Measurements from ENCODE around the gene WNK3. TPM values are rescaled to one million over a fixed set of nuclear protein-coding genes. Genes with fewer than 3 reads are reported as not detected.
"Not testable (repeated sequence)": the region's sequence is repeated elsewhere in the genome, so short reads cannot be mapped to it uniquely, and the experiment has no call there.

WNK3 gene
- total RNA-seq (4.3 TPM), polyA plus RNA-seq (ENCODE audit: insufficient read depth in 1 of 8, insufficient read length in 8 of 8, low replicate concordance in 1 of 8) (1 to 10 TPM; 1.5 to 3.1 (median 2.5) TPM)
- long read RNA-seq, donor 1, result 0 reads
- long read RNA-seq, donor 2, result 0 reads
- long read RNA-seq, donor 3, result 0 reads
- long read RNA-seq, donor 4, result 0 reads
- long read RNA-seq, donor 5, partial matches to known transcripts, result 0 of 1 reads
- long read RNA-seq, donor 5, other reads (novel, unspliced or antisense), result 0 of 1 reads
- long read RNA-seq, donor 6, result 0 reads
- long read RNA-seq, donor 7, result 0 reads
- long read RNA-seq, donor 8, result 0 reads
- long read RNA-seq, donor 9, result 0 reads
- long read RNA-seq, donor 10, result 0 reads
- long read RNA-seq, donor 11, result 0 reads

- peak; percentile 94 for DNase-seq
- H3K27ac ChIP-seq (ENCODE audit: low read length), result peak within 1 kb of the TSS; percentile 96
- peak within 1 kb of the TSS; percentile 67 for H3K4me3 ChIP-seq (ENCODE audit: low read length)
- H3K4me1 ChIP-seq (ENCODE audit: control insufficient read depth, insufficient read depth, low read length), result peaks cover 7% of the 10 kb centered on the region
- H3K36me3 ChIP-seq (ENCODE audit: control insufficient read depth, insufficient read depth, low read length), result no peaks in the 10 kb centered on the region
- peaks cover 3% of the 10 kb centered on the region for H3K9me3 ChIP-seq (replicated peaks; ENCODE audit: control insufficient read depth, low read depth, low read length)
- H3K27me3 ChIP-seq (ENCODE audit: control insufficient read depth, insufficient read depth, low read length), result no peaks in the 10 kb centered on the region
- WGBS (ENCODE audit: insufficient coverage), result 41% methylated on average over 66 of the region's 88 CpGs
Observed at GRCh38 chrX:54357414-54358377, at the start of gene WNK3. TSS of gene WNK3 (minus strand) at chrX:54358046.

DNA sequence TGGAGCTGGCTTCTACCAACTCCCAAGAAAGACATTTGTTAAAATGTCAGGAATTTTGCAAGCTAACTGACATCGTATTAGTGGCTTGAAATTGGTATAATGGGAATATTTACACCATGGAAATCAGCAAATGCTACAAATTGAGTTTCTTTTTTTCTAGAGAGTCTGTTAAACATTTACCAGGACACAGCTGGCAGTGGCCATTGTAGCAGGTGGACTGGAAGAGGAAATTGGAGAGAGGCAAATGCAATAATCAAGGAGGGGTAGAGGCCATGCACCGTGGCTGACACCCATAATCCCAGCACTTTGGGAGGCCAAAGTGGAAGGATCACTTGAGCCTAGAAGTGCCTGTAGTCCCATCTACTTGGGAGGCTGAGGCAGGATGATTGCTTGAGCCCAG, 49.4 kb upstream of the WNK3 start:
- Histone ChIP-seq H3K9me3 (replicated peaks; ENCODE audit: control insufficient read depth, low read depth, low read length) (no peaks in the 10 kb centered on the region), H3K27me3 (ENCODE audit: control insufficient read depth, insufficient read depth, low read length) (no peaks in the 10 kb centered on the region), H3K27ac (ENCODE audit: low read length) (no peak overlapping the region), H3K4me3 (ENCODE audit: low read length) (no peak overlapping the region), H3K4me1 (ENCODE audit: control insufficient read depth, insufficient read depth, low read length) (peaks cover 2% of the 10 kb centered on the region), H3K36me3 (ENCODE audit: control insufficient read depth, insufficient read depth, low read length) (no peaks in the 10 kb centered on the region)
- no peak for DNase-seq
- 33% methylated on average over 1 of the region's 2 CpGs for WGBS (ENCODE audit: insufficient coverage)

- DNase-seq, result no peak
- WGBS (ENCODE audit: insufficient coverage), result 100% methylated on average over 1 of the region's 1 CpG
- no peaks in the 10 kb centered on the region for H3K27me3 ChIP-seq (ENCODE audit: control insufficient read depth, insufficient read depth, low read length)
- H3K4me3 ChIP-seq (ENCODE audit: low read length), result no peak overlapping the region
- no peaks in the 10 kb centered on the region for H3K9me3 ChIP-seq (replicated peaks; ENCODE audit: control insufficient read depth, low read depth, low read length)
- no peaks in the 10 kb centered on the region for H3K4me1 ChIP-seq (ENCODE audit: control insufficient read depth, insufficient read depth, low read length)
- no peaks in the 10 kb centered on the region for H3K36me3 ChIP-seq (ENCODE audit: control insufficient read depth, insufficient read depth, low read length)
- H3K27ac ChIP-seq (ENCODE audit: low read length), result no peak overlapping the region
Observed at GRCh38 chrX:54397113-54397512, 39.3 kb upstream of the WNK3 start.

- Histone ChIP-seq H3K27ac (ENCODE audit: low read length) (no peak overlapping the region), H3K4me3 (ENCODE audit: low read length) (no peak overlapping the region), H3K27me3 (ENCODE audit: control insufficient read depth, insufficient read depth, low read length) (no peaks in the 10 kb centered on the region), H3K36me3 (ENCODE audit: control insufficient read depth, insufficient read depth, low read length) (no peaks in the 10 kb centered on the region), H3K4me1 (ENCODE audit: control insufficient read depth, insufficient read depth, low read length) (no peaks in the 10 kb centered on the region), H3K9me3 (replicated peaks; ENCODE audit: control insufficient read depth, low read depth, low read length) (no peaks in the 10 kb centered on the region)
- DNase-seq, result no peak
- no CpG with 5 or more reads among the region's 1 CpG for WGBS (ENCODE audit: insufficient coverage)
Observed at GRCh38 chrX:54386314-54386713, 28.5 kb upstream of the WNK3 start.

- not testable (repeated sequence) for H3K36me3 ChIP-seq (ENCODE audit: control insufficient read depth, insufficient read depth, low read length); H3K9me3 ChIP-seq (replicated peaks; ENCODE audit: control insufficient read depth, low read depth, low read length); H3K27me3 ChIP-seq (ENCODE audit: control insufficient read depth, insufficient read depth, low read length); H3K27ac ChIP-seq (ENCODE audit: low read length); DNase-seq; H3K4me3 ChIP-seq (ENCODE audit: low read length); H3K4me1 ChIP-seq (ENCODE audit: control insufficient read depth, insufficient read depth, low read length)
- 84% methylated on average over 5 of the region's 5 CpGs for whole genome bisulfite sequencing (ENCODE audit: insufficient coverage)
Observed at GRCh38 chrX:54384661-54385060, 26.8 kb upstream of the WNK3 start.

DNA sequence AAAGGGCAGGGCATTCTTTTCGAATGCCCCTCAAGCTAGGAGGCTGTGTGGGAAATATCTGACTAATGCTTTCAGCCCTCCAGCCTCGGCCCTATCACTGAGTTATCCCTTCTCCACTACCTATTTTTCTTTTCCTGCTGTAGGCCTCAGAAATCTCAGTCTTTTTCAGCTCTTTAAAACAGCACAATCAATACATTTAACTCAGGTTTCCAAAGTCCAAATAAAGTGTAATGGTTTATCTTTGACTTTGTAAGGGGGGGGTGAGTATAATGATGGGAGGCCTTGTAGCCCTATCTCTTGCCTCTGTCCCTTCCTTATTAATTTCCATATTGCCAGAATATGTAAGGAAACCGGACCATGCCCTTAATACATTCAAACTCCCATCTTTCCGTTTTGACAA, 1.6 kb upstream of the WNK3 start:
- Histone ChIP-seq H3K4me3 (ENCODE audit: low read length) (peak overlapping the region; percentile 67), H3K27me3 (ENCODE audit: control insufficient read depth, insufficient read depth, low read length) (peaks cover 4% of the 10 kb centered on the region), H3K4me1 (ENCODE audit: control insufficient read depth, insufficient read depth, low read length) (peaks cover 7% of the 10 kb centered on the region), H3K27ac (ENCODE audit: low read length) (no peak overlapping the region), H3K9me3 (replicated peaks; ENCODE audit: control insufficient read depth, low read depth, low read length) (no peaks in the 10 kb centered on the region), H3K36me3 (ENCODE audit: control insufficient read depth, insufficient read depth, low read length) (no peaks in the 10 kb centered on the region)
- no peak for DNase-seq
- 40% methylated on average over 1 of the region's 4 CpGs for WGBS (ENCODE audit: insufficient coverage)

GRCh38 chrX:54358424-54359211, 772 bp upstream of the WNK3 start:
- peak overlapping the region; percentile 67 for H3K4me3 ChIP-seq (ENCODE audit: low read length)
- 41% methylated on average over 26 of the region's 54 CpGs for WGBS (ENCODE audit: insufficient coverage)
- peak overlapping the region; percentile 96 for H3K27ac ChIP-seq (ENCODE audit: low read length)
- no peaks in the 10 kb centered on the region for H3K36me3 ChIP-seq (ENCODE audit: control insufficient read depth, insufficient read depth, low read length)
- DNase-seq, result peak; percentile 86
- peaks cover 7% of the 10 kb centered on the region for H3K4me1 ChIP-seq (ENCODE audit: control insufficient read depth, insufficient read depth, low read length)
- no peaks in the 10 kb centered on the region for H3K9me3 ChIP-seq (replicated peaks; ENCODE audit: control insufficient read depth, low read depth, low read length)
- peaks cover 4% of the 10 kb centered on the region for H3K27me3 ChIP-seq (ENCODE audit: control insufficient read depth, insufficient read depth, low read length)

- Histone ChIP-seq H3K4me1 (ENCODE audit: control insufficient read depth, insufficient read depth, low read length) (no peaks in the 10 kb centered on the region), H3K36me3 (ENCODE audit: control insufficient read depth, insufficient read depth, low read length) (no peaks in the 10 kb centered on the region), H3K9me3 (replicated peaks; ENCODE audit: control insufficient read depth, low read depth, low read length) (peaks cover 7% of the 10 kb centered on the region), H3K27ac (ENCODE audit: low read length) (no peak overlapping the region), H3K27me3 (ENCODE audit: control insufficient read depth, insufficient read depth, low read length) (no peaks in the 10 kb centered on the region), H3K4me3 (ENCODE audit: low read length) (no peak overlapping the region)
- WGBS (ENCODE audit: insufficient coverage), result no CpG with 5 or more reads among the region's 2 CpGs
- DNase-seq, result no peak
Observed at GRCh38 chrX:54352677-54353076, 5.2 kb downstream of the WNK3 start.

GRCh38 chrX:54337383-54337782, 20.5 kb downstream of the WNK3 start:
- not testable (repeated sequence) for DNase-seq; H3K9me3 ChIP-seq (replicated peaks; ENCODE audit: control insufficient read depth, low read depth, low read length); H3K36me3 ChIP-seq (ENCODE audit: control insufficient read depth, insufficient read depth, low read length); H3K27me3 ChIP-seq (ENCODE audit: control insufficient read depth, insufficient read depth, low read length); H3K4me3 ChIP-seq (ENCODE audit: low read length); H3K4me1 ChIP-seq (ENCODE audit: control insufficient read depth, insufficient read depth, low read length); H3K27ac ChIP-seq (ENCODE audit: low read length)
- WGBS (ENCODE audit: insufficient coverage), result no CpG with 5 or more reads among the region's 10 CpGs

GRCh38 chrX:54325077-54325476, 32.8 kb downstream of the WNK3 start:
- Histone ChIP-seq H3K27me3 (ENCODE audit: control insufficient read depth, insufficient read depth, low read length) (no peaks in the 10 kb centered on the region), H3K27ac (ENCODE audit: low read length) (no peak overlapping the region), H3K9me3 (replicated peaks; ENCODE audit: control insufficient read depth, low read depth, low read length) (no peaks in the 10 kb centered on the region), H3K4me3 (ENCODE audit: low read length) (no peak overlapping the region), H3K36me3 (ENCODE audit: control insufficient read depth, insufficient read depth, low read length) (no peaks in the 10 kb centered on the region), H3K4me1 (ENCODE audit: control insufficient read depth, insufficient read depth, low read length) (no peaks in the 10 kb centered on the region)
- DNase-seq, result no peak
- WGBS (ENCODE audit: insufficient coverage), result 50% methylated on average over 4 of the region's 8 CpGs

Data from muscle of leg (tissue), 16 donors.